Loucy (cell line): Measurements from ENCODE around the gene RPUSD1.

Experiments used
- EZH2phosphoT487 ChIP-seq: fragments of 200-600 bp; IDR thresholded peaks from 2 replicates; pipeline ENCODE4 v1.6.1; 2018; ENCODE audit warnings: antibody characterized with exemption, mild to moderate bottlenecking, moderate library complexity, borderline replicate concordance
- TF ChIP-seq, protein P1 (sequence below): fragments of 200-600 bp; sonication (generic); conservative IDR thresholded peaks from 2 replicates; pipeline ENCODE4 v1.5.1; 2014; ENCODE audit warnings: mild to moderate bottlenecking, antibody characterized with exemption, low read length

DNA sequence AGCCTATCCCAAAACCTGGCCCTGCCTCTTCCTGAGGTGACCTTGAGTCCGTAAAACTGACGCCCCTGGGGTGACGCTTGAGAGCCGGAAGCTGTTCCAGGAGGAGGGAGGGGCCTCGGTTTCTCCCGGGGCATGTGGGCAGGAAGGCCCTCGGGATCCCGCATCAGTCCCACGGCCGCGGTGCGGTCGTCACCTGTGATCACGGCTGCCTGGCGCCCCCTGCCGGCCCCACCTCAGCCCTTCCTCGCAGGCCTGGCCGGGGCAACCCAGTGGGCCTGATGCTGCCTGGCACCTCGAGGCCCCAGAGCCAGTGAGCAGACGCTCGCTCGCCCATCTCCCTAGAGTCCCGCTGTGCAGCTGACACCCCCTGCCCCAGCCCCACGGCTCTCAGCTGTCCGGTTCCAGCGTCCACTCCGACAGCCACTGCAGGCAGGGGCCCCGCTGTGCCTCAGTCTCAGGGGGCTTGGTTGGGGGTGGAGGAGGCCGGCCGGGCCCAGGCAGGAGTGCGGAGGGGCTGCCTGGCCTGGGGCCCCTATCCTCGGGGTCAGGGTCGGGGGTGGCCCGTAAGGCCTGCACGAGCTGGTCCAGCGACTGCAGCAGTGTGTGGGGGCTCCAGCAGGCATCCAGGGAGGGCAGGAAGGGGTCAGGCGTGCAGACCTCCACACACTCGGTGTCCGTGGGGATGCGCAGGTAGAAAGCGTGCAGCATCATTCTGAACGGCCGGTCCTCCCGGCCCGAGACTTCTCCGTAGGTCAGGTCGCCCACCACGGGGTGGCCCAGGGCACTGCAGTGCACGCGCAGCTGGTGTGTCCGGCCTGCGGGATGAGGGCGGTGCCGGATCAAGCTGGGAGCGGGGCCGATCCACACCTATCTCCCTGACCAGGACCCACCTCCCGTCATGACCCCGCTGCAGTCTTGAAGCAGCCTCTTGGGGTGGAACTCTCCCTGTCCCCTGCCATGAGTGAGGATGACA, 2.3 kb downstream of the RPUSD1 start:
- TF ChIP-seq, protein P1, sequence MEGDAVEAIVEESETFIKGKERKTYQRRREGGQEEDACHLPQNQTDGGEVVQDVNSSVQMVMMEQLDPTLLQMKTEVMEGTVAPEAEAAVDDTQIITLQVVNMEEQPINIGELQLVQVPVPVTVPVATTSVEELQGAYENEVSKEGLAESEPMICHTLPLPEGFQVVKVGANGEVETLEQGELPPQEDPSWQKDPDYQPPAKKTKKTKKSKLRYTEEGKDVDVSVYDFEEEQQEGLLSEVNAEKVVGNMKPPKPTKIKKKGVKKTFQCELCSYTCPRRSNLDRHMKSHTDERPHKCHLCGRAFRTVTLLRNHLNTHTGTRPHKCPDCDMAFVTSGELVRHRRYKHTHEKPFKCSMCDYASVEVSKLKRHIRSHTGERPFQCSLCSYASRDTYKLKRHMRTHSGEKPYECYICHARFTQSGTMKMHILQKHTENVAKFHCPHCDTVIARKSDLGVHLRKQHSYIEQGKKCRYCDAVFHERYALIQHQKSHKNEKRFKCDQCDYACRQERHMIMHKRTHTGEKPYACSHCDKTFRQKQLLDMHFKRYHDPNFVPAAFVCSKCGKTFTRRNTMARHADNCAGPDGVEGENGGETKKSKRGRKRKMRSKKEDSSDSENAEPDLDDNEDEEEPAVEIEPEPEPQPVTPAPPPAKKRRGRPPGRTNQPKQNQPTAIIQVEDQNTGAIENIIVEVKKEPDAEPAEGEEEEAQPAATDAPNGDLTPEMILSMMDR, result peak; percentile 34
- no peak for TF ChIP-seq EZH2phosphoT487
